Suprapubic skin (tissue), 4 donors: ENCODE results near the gene OTC.

Experiments used
- CTCF ChIP-seq, 2 donors: fragments of 200-600 bp in 1 of 2; fragments of 450-650 bp in 1 of 2; sonication (generic) in 1 of 2; IDR thresholded peaks; one replicate each; pipeline ENCODE4 v1.5.1; 2016 to 2019; ENCODE audit warnings: antibody characterized with exemption in 2 of 2, mild to moderate bottlenecking in 1 of 2, moderate library complexity in 1 of 2
- POLR2A ChIP-seq, 2 donors: fragments of 450-650 bp; IDR thresholded peaks; one replicate each; pipeline ENCODE4 v1.6.1; 2017; ENCODE audit warnings: antibody characterized with exemption in 2 of 2, mild to moderate bottlenecking in 2 of 2, moderate library complexity in 2 of 2
- POLR2AphosphoS5 ChIP-seq, 3 donors: sonication (generic); formaldehyde crosslinking; IDR thresholded peaks; one replicate each; pipeline ENCODE4 v1.6.1; 2017; ENCODE audit warnings: antibody characterized with exemption in 3 of 3

GRCh38 chrX:38304010-38304409, 48.4 kb upstream of the OTC start:
- TF ChIP-seq POLR2A (IDR thresholded peaks at IDR 0.05) (no peak), POLR2AphosphoS5 (IDR thresholded peaks at IDR 0.05) (no peak), CTCF (IDR thresholded peaks at IDR 0.05) (no peak)
